ENCODE data around the gene KDELR3. TPM values are rescaled to one million over a fixed set of nuclear protein-coding genes. Genes with fewer than 3 reads are reported as not detected.

KDELR3 gene
- total and polyA plus RNA-seq, 2 experiments from 2014 or later = 5.6 to 5.7 TPM

DNA sequence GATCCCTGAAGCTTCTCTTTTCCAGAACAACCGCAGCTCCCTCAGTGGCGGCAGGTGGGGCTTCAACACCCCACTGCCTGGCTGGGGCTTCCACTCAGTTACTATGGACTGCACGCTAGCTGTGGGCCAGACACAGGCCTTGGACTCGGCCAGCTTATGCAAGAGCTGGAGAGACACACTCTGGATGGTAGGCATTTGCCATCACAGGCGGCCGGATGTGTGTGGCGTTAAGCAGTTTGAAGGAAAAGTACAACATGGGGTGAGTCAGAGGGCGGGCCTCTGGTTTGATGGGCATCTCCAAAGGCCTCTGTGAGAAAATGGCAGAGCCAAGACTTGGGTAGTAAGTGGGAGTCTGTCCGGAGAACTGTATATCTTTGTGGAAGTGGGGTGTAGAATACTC, 30.5 kb upstream of the KDELR3 start:
- Mint-ChIP-seq H3K27me3 (ENCODE audit: insufficient read depth, low read depth, poor library complexity) (peaks cover 12% of the 10 kb centered on the region), H3K9me3 (no peaks in the 10 kb centered on the region), H3K27ac (no peak overlapping the region), H3K4me1 (no peaks in the 10 kb centered on the region; the same call in 1 of the 3 replicates), H3K36me3 (ENCODE audit: low read depth) (no peaks in the 10 kb centered on the region), H3K4me3 (no peak overlapping the region)
- no peaks in the 10 kb centered on the region for H3K79me2 ChIP-seq (replicated peaks; ENCODE audit: insufficient read depth)
- DNase-seq (ENCODE audit: low spot score) (no peak), ATAC-seq (no peak)
- H3F3A ChIP-seq (replicated peaks; ENCODE audit: low read depth) = no peaks in the 10 kb centered on the region
- no peak overlapping the region for H3K27ac ChIP-seq (ENCODE audit: low read depth)
- H3K9me2 ChIP-seq (ENCODE audit: insufficient read depth) = no peaks in the 10 kb centered on the region
- no peaks in the 10 kb centered on the region for H3K36me3 ChIP-seq (ENCODE audit: insufficient read depth)
- no peaks in the 10 kb centered on the region for H3K27me3 ChIP-seq (ENCODE audit: insufficient read depth)
- TF ChIP-seq POLR2AphosphoS5 (IDR thresholded peaks at IDR 0.05; ENCODE audit: low read depth) = no peak
- TF ChIP-seq CTCF (conservative IDR thresholded peaks at IDR 0.05; ENCODE audit: low read depth in 2 of 2) = no peak
- no peak for TF ChIP-seq ZNF331 (CRISPR knock-in tag; IDR thresholded peaks at IDR 0.05; ENCODE audit: low read depth)
- no peak for TF ChIP-seq NANOG (IDR thresholded peaks at IDR 0.05; ENCODE audit: borderline replicate concordance)
- TF ChIP-seq ZNF462 (CRISPR knock-in tag; IDR thresholded peaks at IDR 0.05) = no peak
- no peak for TF ChIP-seq EZH2phosphoT487 (IDR thresholded peaks at IDR 0.05; ENCODE audit: unreplicated experiment)
- TF ChIP-seq, protein P1, sequence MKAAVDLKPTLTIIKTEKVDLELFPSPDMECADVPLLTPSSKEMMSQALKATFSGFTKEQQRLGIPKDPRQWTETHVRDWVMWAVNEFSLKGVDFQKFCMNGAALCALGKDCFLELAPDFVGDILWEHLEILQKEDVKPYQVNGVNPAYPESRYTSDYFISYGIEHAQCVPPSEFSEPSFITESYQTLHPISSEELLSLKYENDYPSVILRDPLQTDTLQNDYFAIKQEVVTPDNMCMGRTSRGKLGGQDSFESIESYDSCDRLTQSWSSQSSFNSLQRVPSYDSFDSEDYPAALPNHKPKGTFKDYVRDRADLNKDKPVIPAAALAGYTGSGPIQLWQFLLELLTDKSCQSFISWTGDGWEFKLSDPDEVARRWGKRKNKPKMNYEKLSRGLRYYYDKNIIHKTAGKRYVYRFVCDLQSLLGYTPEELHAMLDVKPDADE (IDR thresholded peaks at IDR 0.05) = no peak
- TF ChIP-seq CREB1 (CRISPR knock-in tag; IDR thresholded peaks at IDR 0.05; ENCODE audit: low read depth) = no peak
- TF ChIP-seq, protein P2, sequence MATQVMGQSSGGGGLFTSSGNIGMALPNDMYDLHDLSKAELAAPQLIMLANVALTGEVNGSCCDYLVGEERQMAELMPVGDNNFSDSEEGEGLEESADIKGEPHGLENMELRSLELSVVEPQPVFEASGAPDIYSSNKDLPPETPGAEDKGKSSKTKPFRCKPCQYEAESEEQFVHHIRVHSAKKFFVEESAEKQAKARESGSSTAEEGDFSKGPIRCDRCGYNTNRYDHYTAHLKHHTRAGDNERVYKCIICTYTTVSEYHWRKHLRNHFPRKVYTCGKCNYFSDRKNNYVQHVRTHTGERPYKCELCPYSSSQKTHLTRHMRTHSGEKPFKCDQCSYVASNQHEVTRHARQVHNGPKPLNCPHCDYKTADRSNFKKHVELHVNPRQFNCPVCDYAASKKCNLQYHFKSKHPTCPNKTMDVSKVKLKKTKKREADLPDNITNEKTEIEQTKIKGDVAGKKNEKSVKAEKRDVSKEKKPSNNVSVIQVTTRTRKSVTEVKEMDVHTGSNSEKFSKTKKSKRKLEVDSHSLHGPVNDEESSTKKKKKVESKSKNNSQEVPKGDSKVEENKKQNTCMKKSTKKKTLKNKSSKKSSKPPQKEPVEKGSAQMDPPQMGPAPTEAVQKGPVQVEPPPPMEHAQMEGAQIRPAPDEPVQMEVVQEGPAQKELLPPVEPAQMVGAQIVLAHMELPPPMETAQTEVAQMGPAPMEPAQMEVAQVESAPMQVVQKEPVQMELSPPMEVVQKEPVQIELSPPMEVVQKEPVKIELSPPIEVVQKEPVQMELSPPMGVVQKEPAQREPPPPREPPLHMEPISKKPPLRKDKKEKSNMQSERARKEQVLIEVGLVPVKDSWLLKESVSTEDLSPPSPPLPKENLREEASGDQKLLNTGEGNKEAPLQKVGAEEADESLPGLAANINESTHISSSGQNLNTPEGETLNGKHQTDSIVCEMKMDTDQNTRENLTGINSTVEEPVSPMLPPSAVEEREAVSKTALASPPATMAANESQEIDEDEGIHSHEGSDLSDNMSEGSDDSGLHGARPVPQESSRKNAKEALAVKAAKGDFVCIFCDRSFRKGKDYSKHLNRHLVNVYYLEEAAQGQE (IDR thresholded peaks at IDR 0.05; ENCODE audit: unreplicated experiment) = no peak
- no peaks in the 10 kb centered on the region for H3K4me1 ChIP-seq (ENCODE audit: insufficient read depth)
- no peak overlapping the region for H3K4me3 ChIP-seq
- 0 out of 2 replicates have a peak overlapping the region, but pooled peaks have one; percentile 5 for H2AFZ ChIP-seq
- no peaks in the 10 kb centered on the region for H4K20me1 ChIP-seq (replicated peaks; ENCODE audit: insufficient read depth)
- no peak overlapping the region for H3K4me2 ChIP-seq
